Left ventricle myocardium superior (tissue), 1 donor: ENCODE results near the gene HOGA1. TPM values are rescaled to one million over a fixed set of nuclear protein-coding genes. Genes with fewer than 3 reads are reported as not detected.
"Not testable (repeated sequence)": the region's sequence is repeated elsewhere in the genome, so short reads cannot be mapped to it uniquely, and the experiment has no call there.

ENCODE experiments used
- ATAC-seq: fragments of 200-7000 bp; cut with Tn5 transposase; one replicate; pipeline ENCODE4 v1.9.1; 2020; ENCODE audit warnings: mild to moderate bottlenecking, moderate library complexity
- DNase-seq: peaks from one replicate; pipeline ENCODE4 v3.0.0-alpha.2; 2020
- intact Hi-C: fragments of 100-400 bp; cut with micrococcal nuclease; formaldehyde crosslinking; loops from one replicate; pipeline ENCODE4 v1.11.0; 2022
- total RNA-seq: library from RNA; stranded (reverse); fragmentation: NEBNext Ultra II Directional; extraction: Animal tissue kit (Norgen Biotek cat#: 25700); gene quantifications from one replicate; pipeline ENCODE4 v1.2.1, GENCODE V29; 2021
- donor health status: DM: no; HTN: yes; CAD: no; lungs with severe emphysema.

The HOGA1 gene
- total RNA-seq, 1 donor from 2014 or later: 11.9 TPM

- intact Hi-C loops: no loop called here
- peak; percentile 64 for ATAC-seq
- peak; percentile 75 for DNase-seq
Measured at GRCh38 chr10:97574374-97575126, 9.6 kb upstream of the HOGA1 start.

GRCh38 chr10:97575127-97575668, 9.0 kb upstream of the HOGA1 start:
- DNase-seq (no peak), ATAC-seq (peak; percentile 2)
- intact Hi-C loops: no loop called here

DNA sequence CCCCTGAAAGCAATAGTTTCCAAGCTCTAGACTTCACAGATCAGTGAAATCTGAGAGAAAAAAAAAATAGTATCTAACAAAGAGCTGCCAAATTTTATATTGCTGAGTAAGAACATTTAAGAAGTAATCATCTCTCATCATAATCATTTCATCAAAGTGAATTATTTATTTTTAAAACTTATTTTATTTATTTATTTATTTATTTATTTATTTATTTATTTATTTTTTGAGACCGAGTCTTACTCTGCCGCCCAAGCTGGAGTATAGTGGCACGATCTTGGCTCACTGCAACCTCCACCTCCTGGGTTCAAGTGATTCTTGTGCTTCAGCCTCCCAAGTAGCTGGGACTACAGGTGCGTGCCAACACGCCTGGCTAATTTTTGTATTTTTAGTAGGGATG, 7.7 kb upstream of the HOGA1 start:
- intact Hi-C loops, DNase-seq, ATAC-seq: not testable (repeated sequence)

DNA sequence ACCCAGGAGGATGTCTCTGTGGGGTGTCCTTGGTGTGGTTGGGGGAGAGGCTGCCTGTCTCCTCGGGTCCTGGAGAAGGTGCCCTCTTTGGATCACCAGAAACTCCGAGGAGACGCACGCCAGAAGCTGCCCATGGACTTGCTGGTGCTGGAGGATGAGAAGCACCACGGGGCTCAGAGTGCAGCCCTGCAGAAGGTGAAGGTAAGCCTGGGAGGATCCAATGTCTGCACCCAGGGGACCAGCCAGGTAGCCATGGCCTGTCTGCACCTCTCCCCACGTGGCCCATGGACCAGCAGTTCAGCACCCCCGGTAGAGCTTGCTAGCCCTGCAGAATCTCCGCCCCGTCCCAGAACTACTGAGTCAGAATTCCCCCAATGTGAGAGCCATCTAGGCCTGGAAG, 6.5 kb upstream of the HOGA1 start:
- DNase-seq (no peak), ATAC-seq (no peak)
- intact Hi-C loops: no loop called here

DNA sequence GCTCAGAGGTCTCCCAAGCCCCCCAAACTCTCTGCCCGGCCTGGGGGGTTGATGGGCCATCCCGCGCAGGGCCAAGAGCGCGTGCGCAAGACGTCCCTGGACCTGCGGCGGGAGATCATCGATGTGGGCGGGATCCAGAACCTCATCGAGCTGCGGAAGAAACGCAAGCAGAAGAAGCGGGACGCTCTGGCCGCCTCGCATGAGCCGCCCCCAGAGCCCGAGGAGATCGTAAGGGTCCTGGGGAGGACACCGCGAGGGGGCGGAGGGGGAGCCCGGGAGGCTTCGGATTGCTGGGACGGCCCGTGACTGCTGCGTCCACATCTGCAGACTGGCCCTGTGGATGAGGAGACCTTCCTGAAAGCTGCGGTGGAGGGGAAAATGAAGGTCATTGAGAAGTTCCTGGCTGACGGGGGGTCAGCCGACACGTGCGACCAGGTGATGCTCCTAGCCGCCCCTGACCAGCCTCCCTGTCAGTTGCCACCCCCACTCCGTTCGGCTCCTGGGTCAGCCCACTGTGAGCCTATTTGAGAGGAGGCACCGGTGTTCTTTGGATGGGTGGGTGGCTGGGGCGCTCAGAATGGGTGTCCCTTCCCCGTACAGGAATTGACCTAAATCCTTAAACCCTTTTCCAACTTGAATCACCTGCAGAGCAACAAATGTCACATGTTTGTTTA, 5.9 kb upstream of the HOGA1 start:
- intact Hi-C loops: no loop called here
- DNase-seq: no peak
- no peak for ATAC-seq

GRCh38 chr10:97580421-97581367, 3.5 kb upstream of the HOGA1 start:
- intact Hi-C loops: no loop called here
- DNase-seq (no peak), ATAC-seq (no peak)

DNA sequence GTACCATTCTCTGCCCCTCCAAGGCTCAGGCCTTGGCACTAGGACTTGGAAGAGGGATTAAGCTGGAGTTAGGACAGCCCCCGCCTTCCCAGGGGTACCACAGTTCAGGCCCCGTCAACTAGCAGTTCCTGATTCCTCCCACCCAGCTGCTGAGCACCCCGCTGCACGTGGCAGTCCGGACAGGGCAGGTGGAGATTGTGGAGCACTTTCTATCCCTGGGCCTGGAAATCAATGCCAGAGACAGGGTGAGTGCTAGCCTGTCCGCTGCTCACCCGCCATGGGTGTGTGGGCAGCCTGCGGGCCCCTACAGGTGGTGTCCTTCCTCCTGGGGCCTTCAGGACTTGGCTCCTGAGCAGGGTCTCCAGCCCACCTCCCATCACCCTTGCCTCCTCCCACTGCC, 2.0 kb upstream of the HOGA1 start:
- intact Hi-C loops: no loop called here
- ATAC-seq: no peak
- DNase-seq: no peak

GRCh38 chr10:97583476-97583875, 713 bp upstream of the HOGA1 start:
- DNase-seq (no peak), ATAC-seq (peak; percentile 0)

GRCh38 chr10:97584798-97585438, 729 bp downstream of the HOGA1 start:
- intact Hi-C loops: no loop called here
- ATAC-seq (peak; percentile 62), DNase-seq (peak; percentile 60)

More at GRCh38 chr10:97583476-97583875, 713 bp upstream of the HOGA1 start:
- intact Hi-C loops: no loop called here

DNA sequence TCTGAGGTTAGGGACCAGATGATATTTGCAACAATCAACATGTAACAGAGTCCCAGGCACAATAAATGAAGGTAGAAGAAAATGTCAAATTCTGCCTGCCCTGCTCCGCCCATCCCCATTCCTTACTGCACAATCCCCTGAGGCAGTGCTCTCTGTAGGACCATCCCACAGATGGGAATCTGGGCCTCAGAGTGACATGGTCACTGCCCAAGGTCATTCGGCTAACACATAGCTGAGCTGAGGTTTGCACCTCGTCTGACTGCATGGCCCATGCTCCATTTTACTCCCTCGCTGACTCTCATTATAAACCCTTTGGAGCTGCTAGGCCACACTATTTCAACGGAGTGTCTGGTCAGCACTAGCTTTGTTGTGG, 1.2 kb downstream of the HOGA1 start:
- intact Hi-C loops: no loop called here

GRCh38 chr10:97587183-97587582, 3.0 kb downstream of the HOGA1 start:
- ATAC-seq (no peak), DNase-seq (no peak)
- intact Hi-C loops: no loop called here

More for the DNA sequence above, 1.2 kb downstream of the HOGA1 start:
- ATAC-seq (peak; percentile 3), DNase-seq (no peak)

DNA sequence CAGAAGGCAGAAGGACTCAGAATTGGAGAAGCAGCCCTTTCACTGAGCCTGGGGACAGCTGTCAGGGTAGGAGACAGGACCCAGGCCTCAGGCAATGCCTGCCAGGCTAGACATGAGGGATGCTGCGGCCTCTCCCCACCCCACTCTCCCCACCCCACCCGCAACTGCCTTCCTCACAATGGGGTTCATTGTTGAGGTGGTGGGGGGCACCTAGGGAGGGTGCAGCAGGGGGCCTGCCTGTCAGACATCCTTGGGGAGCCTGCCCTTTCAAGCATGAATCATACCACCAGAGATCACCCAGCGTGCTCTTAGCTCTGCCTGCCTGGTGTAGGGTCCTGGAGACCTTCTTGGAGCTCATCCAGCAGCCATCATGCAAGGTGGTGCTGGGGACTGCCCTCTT, 5.3 kb downstream of the HOGA1 start, which contains the start of gene C10orf62:
Gene C10orf62 (plus strand): TSS at position 243 of the 400 bp plus-strand sequence. CDS start 177 bp downstream, outside the sequence.
- intact Hi-C loops: no loop called here
- ATAC-seq (no peak), DNase-seq (no peak)

- intact Hi-C loops: no loop called here
- DNase-seq: no peak
- no peak for ATAC-seq
Measured at GRCh38 chr10:97590082-97590747, 6.0 kb downstream of the HOGA1 start.

GRCh38 chr10:97590748-97591495, 6.7 kb downstream of the HOGA1 start:
- intact Hi-C loops: no loop called here
- DNase-seq (no peak), ATAC-seq (no peak)

DNA sequence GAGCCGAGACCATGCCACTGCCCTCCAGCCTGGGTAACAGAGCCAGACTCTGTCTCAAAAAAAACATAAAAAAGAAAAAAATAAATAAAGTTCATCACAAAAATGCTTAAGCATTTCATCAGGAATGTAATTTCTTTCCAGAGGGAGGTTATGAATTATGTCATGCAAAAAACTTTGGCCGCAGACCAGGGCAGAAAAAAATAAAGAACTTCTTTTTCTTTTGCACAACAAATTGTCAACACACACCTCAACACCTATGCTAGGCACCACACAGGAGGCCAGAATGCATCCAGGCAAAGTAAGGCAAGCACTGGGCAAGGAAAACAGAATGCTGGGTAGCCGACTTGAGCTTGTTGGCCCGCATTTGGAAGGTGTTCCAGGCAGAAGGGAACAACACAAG, 9.2 kb downstream of the HOGA1 start:
- ATAC-seq (no peak), DNase-seq (no peak)
- intact Hi-C loops: no loop called here

DNA sequence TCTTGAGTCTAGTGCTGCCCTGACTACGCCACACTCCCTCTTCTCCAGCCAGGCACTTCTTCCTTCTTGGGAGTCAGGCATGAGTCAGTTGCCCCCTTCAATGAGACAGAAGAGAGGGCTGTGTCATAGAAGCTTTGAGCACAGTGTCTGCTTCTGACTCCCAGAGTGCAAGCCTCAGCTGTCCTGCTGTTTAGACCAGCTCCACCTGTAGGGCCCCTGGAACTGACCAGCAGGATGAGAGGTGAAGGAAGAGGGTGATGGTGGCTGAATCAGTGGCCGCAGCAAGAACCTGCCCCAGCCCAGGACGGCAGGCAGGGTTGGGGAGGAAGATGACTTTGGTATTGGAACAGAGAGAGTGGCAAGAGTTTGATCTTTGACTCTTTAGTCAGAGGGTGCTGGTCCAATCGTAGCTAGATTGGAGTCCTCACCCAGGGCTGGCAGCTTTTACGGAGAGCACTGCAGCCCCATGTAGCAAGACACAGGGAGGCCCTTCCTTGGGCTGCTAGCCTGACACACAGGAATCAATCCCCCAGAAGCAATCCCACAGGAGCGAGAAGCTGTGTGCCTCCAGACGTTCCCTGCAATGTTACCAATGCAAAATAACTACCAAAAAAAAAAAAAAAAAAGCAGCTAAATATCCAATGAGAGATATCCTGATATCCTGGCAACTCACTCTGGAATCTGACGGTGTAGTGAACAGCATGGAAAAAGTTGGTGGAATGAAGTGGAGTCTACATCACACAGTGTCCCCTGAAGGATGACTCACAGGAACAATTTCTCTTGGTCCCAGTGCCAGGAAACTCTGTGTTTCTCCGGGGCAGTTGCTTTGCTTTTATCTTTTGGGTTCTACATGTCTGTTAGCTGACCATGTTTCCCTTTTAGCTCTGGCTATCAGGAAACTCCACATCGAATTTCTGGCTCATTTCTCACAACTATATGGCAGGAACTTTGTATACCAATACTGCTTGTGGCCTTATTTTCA, 12.2 kb downstream of the HOGA1 start:
- intact Hi-C loops: no loop called here
- DNase-seq (peak; percentile 49), ATAC-seq (peak; percentile 92)

DNA sequence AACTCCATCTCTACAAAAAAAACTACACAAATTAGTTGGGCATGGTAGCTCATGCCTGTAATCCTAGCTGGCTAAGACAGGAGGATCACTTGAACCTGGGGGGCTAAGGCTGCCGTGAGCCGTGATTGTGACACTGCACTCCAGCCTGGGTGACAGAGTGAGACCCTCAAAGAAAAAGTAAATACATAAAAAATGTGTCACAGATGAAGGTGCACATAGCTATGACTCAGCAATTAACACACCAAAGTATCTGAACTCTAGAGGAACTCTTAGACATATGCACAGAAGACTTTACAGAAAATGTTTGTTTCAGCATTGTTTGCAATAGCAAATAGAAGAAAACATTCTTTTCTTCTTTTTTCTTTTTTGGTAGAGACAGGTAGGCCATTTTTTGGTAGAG, 13.6 kb downstream of the HOGA1 start:
- intact Hi-C loops: no loop called here
- ATAC-seq (no peak), DNase-seq (no peak)
